PC-3 (cell line): ENCODE data around the gene GOLM1. TPM values are rescaled to one million over a fixed set of nuclear protein-coding genes. Genes with fewer than 3 reads are reported as not detected.

Experiments used
- ATAC-seq: fragments of 200-7000 bp; cut with Tn5 transposase; 2 replicates; pipeline ENCODE4 v1.9.1; 2020; ENCODE audit warnings: mild to moderate bottlenecking, moderate library complexity
- BruUV-seq: library from RNA; stranded (reverse); fragments of 400-500 nt; replicated peaks from 2 replicates; lab custom pipeline; 2021; lab: Mats Ljungman, UMichigan
- CTCF ChIA-PET: fragments of 300-600 bp; sonication (Branson Sonifier 250); formaldehyde crosslinking; loops from one replicate; lab custom pipeline; 2022; ENCODE audit warnings: antibody characterized with exemption; lab: Charles Lee
- POLR2A ChIA-PET: fragments of 300-600 bp; sonication (Branson Sonifier 250); formaldehyde crosslinking; loops from one replicate; lab custom pipeline; 2022; ENCODE audit warnings: antibody characterized with exemption; ENCODE audit not compliant: unreplicated experiment; lab: Charles Lee
- DNase-seq: peaks from one replicate; pipeline ENCODE4 v3.0.0-alpha.2; 2015
- H2AFZ ChIP-seq: fragments of 300-600 bp; sonication (generic); 2 replicates; pipeline ENCODE4 v1.6.0; 2016; ENCODE audit warnings: antibody characterized with exemption, low read length
- H3F3A ChIP-seq: fragments of 300-600 bp; sonication (generic); one replicate; pipeline ENCODE4 v1.6.0; 2017; ENCODE audit warnings: antibody characterized with exemption, low read length, control low read depth, mild to moderate bottlenecking; ENCODE audit not compliant: unreplicated experiment
- H3K27ac ChIP-seq: fragments of 300-600 bp; sonication (generic); 2 replicates; pipeline ENCODE4 v1.5.1; 2016; ENCODE audit warnings: mild to moderate bottlenecking, low read length
- H3K27me3 ChIP-seq: fragments of 300-600 bp; sonication (generic); 2 replicates; pipeline ENCODE4 v1.6.1; 2016; ENCODE audit warnings: low read length, mixed read lengths
- H3K36me3 ChIP-seq: fragments of 300-600 bp; sonication (generic); 2 replicates; pipeline ENCODE4 v1.6.1; 2016; ENCODE audit warnings: low read depth, mixed run types, low read length, mixed read lengths
- H3K4me1 ChIP-seq: fragments of 300-600 bp; sonication (generic); 2 replicates; pipeline ENCODE4 v1.5.1; 2016; ENCODE audit warnings: low read length; ENCODE audit not compliant: insufficient read depth
- H3K4me2 ChIP-seq: fragments of 300-600 bp; sonication (generic); 2 replicates; pipeline ENCODE4 v1.6.0; 2016; ENCODE audit warnings: low read length
- H3K4me3 ChIP-seq: fragments of 300-600 bp; sonication (generic); 2 replicates; pipeline ENCODE4 v1.5.1; 2016; ENCODE audit warnings: mild to moderate bottlenecking, low read length, mixed read lengths
- H3K79me2 ChIP-seq: fragments of 300-600 bp; sonication (generic); 2 replicates; pipeline ENCODE4 v1.6.1; 2017; ENCODE audit warnings: low read length, mixed read lengths
- H3K9ac ChIP-seq: fragments of 300-600 bp; sonication (generic); 2 replicates; pipeline ENCODE4 v1.6.0; 2016; ENCODE audit warnings: mild to moderate bottlenecking, low read length
- H3K9me2 ChIP-seq: fragments of 300-600 bp; sonication (generic); replicated peaks from 2 replicates; pipeline ENCODE4 v1.6.1; 2016; ENCODE audit warnings: mixed run types, low read length, mixed read lengths
- H3K9me3 ChIP-seq: fragments of 300-600 bp; sonication (generic); 2 replicates; pipeline ENCODE4 v1.6.1; 2016; ENCODE audit warnings: low read length, mixed read lengths
- H4K20me1 ChIP-seq: fragments of 300-600 bp; sonication (generic); 2 replicates; pipeline ENCODE4 v1.6.1; 2016; ENCODE audit warnings: low read length, mixed read lengths
- CTCF ChIP-seq: fragments of 300-600 bp; sonication (generic); conservative IDR thresholded peaks from 2 replicates; pipeline ENCODE4 v1.5.1; 2017; ENCODE audit warnings: antibody characterized with exemption, low read depth, mild to moderate bottlenecking, low read length
- EZH2 ChIP-seq: fragments of 300-600 bp; sonication (generic); IDR thresholded peaks from one replicate; pipeline ENCODE4 v1.6.1; 2017; ENCODE audit warnings: antibody characterized with exemption, mild to moderate bottlenecking, low read length; ENCODE audit not compliant: unreplicated experiment
- EZH2phosphoT487 ChIP-seq: fragments of 300-600 bp; sonication (generic); IDR thresholded peaks from 2 replicates; pipeline ENCODE4 v1.6.1; 2018; ENCODE audit warnings: mild to moderate bottlenecking, antibody characterized with exemption, low read length, borderline replicate concordance
- intact Hi-C: fragments of 100-400 bp; cut with micrococcal nuclease; formaldehyde crosslinking; loops from 2 replicates; pipeline ENCODE4 v1.9.0; 2023
- total RNA-seq: library from RNA; depleted of rRNA; stranded (reverse); fragments of >200 nt; gene quantifications from 2 replicates; pipeline ENCODE4 v1.2.3, GENCODE V29; 2014

GOLM1 gene
- total RNA-seq, 1 experiment from 2014 or later, result 55.8 TPM

DNA sequence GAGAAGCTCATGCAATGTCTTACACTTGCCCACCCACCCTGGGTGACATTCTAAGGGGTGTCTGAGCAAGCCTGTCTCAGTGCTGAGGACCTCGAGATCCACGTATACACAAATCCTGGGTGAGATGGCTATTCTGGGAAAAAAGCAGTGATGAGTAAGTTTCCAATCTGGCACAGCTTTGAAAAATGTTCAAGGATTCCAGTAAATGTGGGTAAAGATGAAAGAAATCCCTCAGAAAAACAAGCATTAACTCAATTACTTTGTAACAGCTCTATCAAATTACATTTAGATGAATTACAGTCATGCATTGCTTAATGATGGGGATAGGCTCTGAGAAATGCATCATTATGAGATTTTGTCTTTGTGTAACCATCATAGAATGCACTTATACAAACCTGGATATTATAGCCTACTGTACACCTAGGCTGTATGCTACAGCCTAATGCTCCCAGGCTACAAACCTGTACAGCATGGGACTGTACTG is 26.9 kb downstream of the GOLM1 start:
- H3K9me3 ChIP-seq, result no peaks in the 10 kb centered on the region
- intact Hi-C loops, result no loop called here
- DNase-seq (no peak), ATAC-seq (no peak)
- TF ChIP-seq CTCF (no peak), EZH2 (no peak), EZH2phosphoT487 (no peak)
- H3K27ac ChIP-seq, result no peak overlapping the region
- BruUV-seq, result no TSS peak
- H3K27me3 ChIP-seq, result no peaks in the 10 kb centered on the region
- no peak overlapping the region for H3K4me2 ChIP-seq
- H4K20me1 ChIP-seq, result no peaks in the 10 kb centered on the region
- H3K9ac ChIP-seq, result no peak overlapping the region
- H3K4me1 ChIP-seq, result no peaks in the 10 kb centered on the region
- no peak overlapping the region for H3K4me3 ChIP-seq
- no peaks in the 10 kb centered on the region for H3F3A ChIP-seq
- CTCF ChIA-PET, result no interaction called here
- H3K9me2 ChIP-seq, result no peaks in the 10 kb centered on the region
- H3K36me3 ChIP-seq, result no peaks in the 10 kb centered on the region
- POLR2A ChIA-PET, result no interaction called here
- H2AFZ ChIP-seq, result no peak overlapping the region
- H3K79me2 ChIP-seq, result no peaks in the 10 kb centered on the region

- H3K9me2 ChIP-seq, result no peaks in the 10 kb centered on the region
- no peaks in the 10 kb centered on the region for H3K27me3 ChIP-seq
- intact Hi-C loops, result no loop called here
- CTCF ChIA-PET, result interaction anchor here (0.7 kb wide), 1 partner anchor 128 kb away, joined by 3 read pairs; the partner anchor contains the start of gene NAA35
- no peak for ATAC-seq
- no peak overlapping the region for H3K4me2 ChIP-seq
- H3K4me1 ChIP-seq, result no peaks in the 10 kb centered on the region
- no peaks in the 10 kb centered on the region for H3K9me3 ChIP-seq
- POLR2A ChIA-PET, result no interaction called here
- H3K79me2 ChIP-seq, result no peaks in the 10 kb centered on the region
- H2AFZ ChIP-seq, result no peak overlapping the region
- no peaks in the 10 kb centered on the region for H3F3A ChIP-seq
- no peaks in the 10 kb centered on the region for H4K20me1 ChIP-seq
- BruUV-seq, result no TSS peak
- no peak overlapping the region for H3K9ac ChIP-seq
- TF ChIP-seq EZH2phosphoT487 (no peak), CTCF (no peak), EZH2 (no peak)
- H3K36me3 ChIP-seq, result no peaks in the 10 kb centered on the region
- no peak overlapping the region for H3K27ac ChIP-seq
- no peak overlapping the region for H3K4me3 ChIP-seq
- no peak for DNase-seq
Measured at GRCh38 chr9:86069206-86069869, 30.0 kb downstream of the GOLM1 start.

- ATAC-seq, result no peak
- no peaks in the 10 kb centered on the region for H4K20me1 ChIP-seq
- BruUV-seq, result no TSS peak
Measured at GRCh38 chr9:86064220-86064619, 35.1 kb downstream of the GOLM1 start.

More at GRCh38 chr9:86064220-86064619, 35.1 kb downstream of the GOLM1 start:
- H2AFZ ChIP-seq, result no peak overlapping the region
- H3K27me3 ChIP-seq, result no peaks in the 10 kb centered on the region
- no peak overlapping the region for H3K4me2 ChIP-seq
- H3K36me3 ChIP-seq, result no peaks in the 10 kb centered on the region
- no peaks in the 10 kb centered on the region for H3K4me1 ChIP-seq
- H3K9ac ChIP-seq, result no peak overlapping the region
- no peak for DNase-seq
- no peaks in the 10 kb centered on the region for H3F3A ChIP-seq
- POLR2A ChIA-PET, result no interaction called here
- no peak overlapping the region for H3K4me3 ChIP-seq
- no peaks in the 10 kb centered on the region for H3K79me2 ChIP-seq
- TF ChIP-seq CTCF (no peak), EZH2phosphoT487 (no peak), EZH2 (no peak)
- H3K9me3 ChIP-seq, result no peaks in the 10 kb centered on the region
- no peak overlapping the region for H3K27ac ChIP-seq
- CTCF ChIA-PET, result no interaction called here
- H3K9me2 ChIP-seq, result no peaks in the 10 kb centered on the region
- intact Hi-C loops, result no loop called here
